Lower leg skin (tissue), 3 donors: ENCODE results near the gene LMCD1.

ENCODE experiments used
- CTCF ChIP-seq, 3 donors: fragments of 450-650 bp; IDR thresholded peaks; one replicate each; pipeline ENCODE4 v1.5.1; 2016; ENCODE audit warnings: antibody characterized with exemption in 3 of 3, mild to moderate bottlenecking in 3 of 3, moderate library complexity in 2 of 3
- POLR2A ChIP-seq, 2 donors: fragments of 450-650 bp; IDR thresholded peaks; one replicate each; pipeline ENCODE4 v1.6.1; 2016 to 2017; ENCODE audit warnings: antibody characterized with exemption in 2 of 2, mild to moderate bottlenecking in 1 of 2, moderate library complexity in 1 of 2

GRCh38 chr3:8560366-8561007 lies 58.9 kb downstream of the LMCD1 start:
- TF ChIP-seq CTCF (IDR thresholded peaks at IDR 0.05) (no peak), POLR2A (IDR thresholded peaks at IDR 0.05) (no peak)
